Uterus (tissue), 2 donors: Measurements from ENCODE around the gene GRIN2A.

Source experiments
- POLR2A ChIP-seq, 2 donors: fragments of 450-650 bp; IDR thresholded peaks; one replicate each; pipeline ENCODE4 v1.6.1; 2016; ENCODE audit warnings: antibody characterized with exemption in 2 of 2, mild to moderate bottlenecking in 1 of 2, moderate library complexity in 1 of 2
- TF ChIP-seq, protein P1 (sequence below), 4 experiments: fragments of 200-600 bp in 2 of 4; fragments of 450-650 bp in 2 of 4; sonication (generic) in 2 of 4; IDR thresholded peaks; one replicate each; pipeline ENCODE4 v1.5.1; 2016 to 2019; ENCODE audit warnings: antibody characterized with exemption in 4 of 4, mild to moderate bottlenecking in 2 of 4, moderate library complexity in 1 of 4

DNA sequence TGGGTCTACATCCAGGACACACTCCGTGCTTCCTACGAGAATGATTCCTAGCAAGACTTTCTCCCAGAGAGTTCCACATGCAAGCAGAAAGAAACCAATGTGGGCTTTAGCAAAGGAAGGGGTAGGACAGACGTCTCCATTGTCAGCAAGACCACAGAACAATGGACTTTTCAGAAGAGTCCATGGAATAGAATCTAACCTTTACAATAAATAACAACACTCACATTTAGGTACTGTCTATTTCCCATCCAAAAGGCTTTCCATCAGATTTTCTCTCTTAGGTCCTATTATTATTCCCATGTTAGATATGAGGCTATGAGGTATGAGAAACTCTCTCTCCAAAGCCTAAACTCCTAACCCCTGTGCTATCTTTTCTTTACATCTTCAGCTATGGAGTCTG lies 360.9 kb downstream of the GRIN2A start:
- TF ChIP-seq POLR2A (IDR thresholded peaks at IDR 0.05): no peak
- TF ChIP-seq, protein P1, sequence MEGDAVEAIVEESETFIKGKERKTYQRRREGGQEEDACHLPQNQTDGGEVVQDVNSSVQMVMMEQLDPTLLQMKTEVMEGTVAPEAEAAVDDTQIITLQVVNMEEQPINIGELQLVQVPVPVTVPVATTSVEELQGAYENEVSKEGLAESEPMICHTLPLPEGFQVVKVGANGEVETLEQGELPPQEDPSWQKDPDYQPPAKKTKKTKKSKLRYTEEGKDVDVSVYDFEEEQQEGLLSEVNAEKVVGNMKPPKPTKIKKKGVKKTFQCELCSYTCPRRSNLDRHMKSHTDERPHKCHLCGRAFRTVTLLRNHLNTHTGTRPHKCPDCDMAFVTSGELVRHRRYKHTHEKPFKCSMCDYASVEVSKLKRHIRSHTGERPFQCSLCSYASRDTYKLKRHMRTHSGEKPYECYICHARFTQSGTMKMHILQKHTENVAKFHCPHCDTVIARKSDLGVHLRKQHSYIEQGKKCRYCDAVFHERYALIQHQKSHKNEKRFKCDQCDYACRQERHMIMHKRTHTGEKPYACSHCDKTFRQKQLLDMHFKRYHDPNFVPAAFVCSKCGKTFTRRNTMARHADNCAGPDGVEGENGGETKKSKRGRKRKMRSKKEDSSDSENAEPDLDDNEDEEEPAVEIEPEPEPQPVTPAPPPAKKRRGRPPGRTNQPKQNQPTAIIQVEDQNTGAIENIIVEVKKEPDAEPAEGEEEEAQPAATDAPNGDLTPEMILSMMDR (IDR thresholded peaks at IDR 0.05): no peak
